Lower leg skin (tissue), 3 donors: ENCODE measurements around the gene RUVBL2.

ENCODE experiments used
- POLR2A ChIP-seq, 2 donors: fragments of 450-650 bp; IDR thresholded peaks; one replicate each; pipeline ENCODE4 v1.6.1; 2016 to 2017; ENCODE audit warnings: antibody characterized with exemption in 2 of 2, mild to moderate bottlenecking in 1 of 2, moderate library complexity in 1 of 2
- TF ChIP-seq, protein P1 (sequence below), 3 donors: fragments of 450-650 bp; IDR thresholded peaks; one replicate each; pipeline ENCODE4 v1.5.1; 2016; ENCODE audit warnings: antibody characterized with exemption in 3 of 3, mild to moderate bottlenecking in 3 of 3, moderate library complexity in 2 of 3

DNA sequence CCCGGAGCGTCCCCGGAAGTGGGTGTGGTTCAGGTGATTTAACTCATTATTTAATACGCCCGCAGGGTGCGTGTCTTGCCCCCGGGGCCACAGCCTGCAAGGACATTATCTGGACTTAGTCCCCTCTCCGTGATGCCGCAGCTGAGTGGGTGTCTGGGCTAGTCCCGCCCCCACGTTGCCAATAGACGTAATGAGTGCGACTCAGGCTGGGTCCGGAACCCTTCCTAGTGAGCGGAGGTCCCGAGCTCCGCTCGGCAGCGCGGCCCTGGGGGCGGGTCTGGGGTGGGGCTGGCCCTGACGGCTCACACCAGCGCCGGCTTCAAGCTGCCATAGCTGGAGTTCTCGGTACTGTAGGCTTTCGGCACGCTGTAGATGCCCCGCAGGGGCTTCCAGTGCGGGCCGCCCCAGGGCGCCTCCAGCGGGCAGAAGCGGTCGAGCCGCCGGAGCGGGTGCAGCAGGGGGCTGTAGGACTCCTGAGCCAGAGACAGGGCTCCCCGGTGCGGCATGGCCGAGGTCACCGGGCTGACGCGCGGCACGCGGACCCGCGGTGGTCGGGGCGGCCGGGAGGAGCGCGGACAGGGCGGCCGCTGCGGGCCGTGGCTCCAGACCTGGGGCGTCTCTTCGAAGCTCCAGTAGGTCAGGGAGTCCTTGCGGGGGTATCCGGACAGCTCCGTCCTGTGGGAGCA, 24.1 kb downstream of the RUVBL2 start:
- TF ChIP-seq, protein P1, sequence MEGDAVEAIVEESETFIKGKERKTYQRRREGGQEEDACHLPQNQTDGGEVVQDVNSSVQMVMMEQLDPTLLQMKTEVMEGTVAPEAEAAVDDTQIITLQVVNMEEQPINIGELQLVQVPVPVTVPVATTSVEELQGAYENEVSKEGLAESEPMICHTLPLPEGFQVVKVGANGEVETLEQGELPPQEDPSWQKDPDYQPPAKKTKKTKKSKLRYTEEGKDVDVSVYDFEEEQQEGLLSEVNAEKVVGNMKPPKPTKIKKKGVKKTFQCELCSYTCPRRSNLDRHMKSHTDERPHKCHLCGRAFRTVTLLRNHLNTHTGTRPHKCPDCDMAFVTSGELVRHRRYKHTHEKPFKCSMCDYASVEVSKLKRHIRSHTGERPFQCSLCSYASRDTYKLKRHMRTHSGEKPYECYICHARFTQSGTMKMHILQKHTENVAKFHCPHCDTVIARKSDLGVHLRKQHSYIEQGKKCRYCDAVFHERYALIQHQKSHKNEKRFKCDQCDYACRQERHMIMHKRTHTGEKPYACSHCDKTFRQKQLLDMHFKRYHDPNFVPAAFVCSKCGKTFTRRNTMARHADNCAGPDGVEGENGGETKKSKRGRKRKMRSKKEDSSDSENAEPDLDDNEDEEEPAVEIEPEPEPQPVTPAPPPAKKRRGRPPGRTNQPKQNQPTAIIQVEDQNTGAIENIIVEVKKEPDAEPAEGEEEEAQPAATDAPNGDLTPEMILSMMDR (IDR thresholded peaks at IDR 0.05) = no peak
- no peak for TF ChIP-seq POLR2A (IDR thresholded peaks at IDR 0.05)
